Measurements from ENCODE around the gene PRDM16. TPM values are rescaled to one million over a fixed set of nuclear protein-coding genes. Genes with fewer than 3 reads are reported as not detected.

The PRDM16 gene
- polyA plus RNA-seq, 3 donors = not detected

DNA sequence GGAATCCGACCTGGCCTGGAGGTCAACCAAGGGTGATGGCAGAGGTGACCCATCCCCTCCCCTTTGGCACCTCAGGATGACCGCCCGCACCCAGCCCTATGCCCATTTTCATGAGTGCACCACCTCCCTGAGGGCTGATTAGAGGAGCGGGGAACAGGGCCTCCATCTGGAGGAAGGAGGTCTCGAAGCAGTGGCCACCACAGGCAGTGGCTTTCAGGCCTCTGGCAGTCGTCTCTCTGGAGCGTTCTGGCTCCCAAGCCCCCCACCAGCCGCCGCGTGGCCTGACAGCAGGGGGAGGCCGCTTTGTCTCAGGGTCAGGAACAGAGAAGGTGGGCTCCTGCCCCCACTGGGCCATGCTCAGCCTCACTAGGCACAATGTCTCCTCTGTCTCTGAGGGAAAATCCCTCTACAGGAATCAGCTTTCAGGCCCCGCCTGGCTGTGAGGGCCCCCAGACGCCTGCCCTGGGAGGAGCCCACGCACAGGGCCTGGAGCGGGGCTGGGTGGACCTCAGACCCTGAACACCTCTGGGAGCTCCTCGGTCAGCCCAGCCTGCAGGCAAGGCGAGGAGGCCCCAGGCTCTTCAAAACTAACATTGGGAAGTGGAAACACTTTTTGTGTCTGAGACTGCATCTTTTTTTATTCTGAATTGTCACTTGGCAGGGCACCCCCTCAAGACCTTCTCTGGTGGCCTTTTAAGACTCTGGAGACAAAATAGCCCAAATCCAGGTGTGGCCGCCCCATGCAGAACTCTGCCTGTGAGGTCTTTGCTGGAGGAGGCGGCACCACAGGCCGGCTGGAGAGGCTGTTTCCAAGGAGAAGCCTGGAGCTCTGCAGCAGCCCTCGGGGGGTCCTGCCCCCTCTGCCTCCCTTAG, 257.7 kb downstream of the PRDM16 start:
- peaks cover 6 to 18% (median 8%) of the 10 kb centered on the region in 3 donors for H3K27me3 Mint-ChIP-seq (ENCODE audit: low read depth in 3 of 3)
- intact Hi-C loops (cut with micrococcal nuclease) = no loop called here
- no peak overlapping the region for H3K27ac Mint-ChIP-seq

DNA sequence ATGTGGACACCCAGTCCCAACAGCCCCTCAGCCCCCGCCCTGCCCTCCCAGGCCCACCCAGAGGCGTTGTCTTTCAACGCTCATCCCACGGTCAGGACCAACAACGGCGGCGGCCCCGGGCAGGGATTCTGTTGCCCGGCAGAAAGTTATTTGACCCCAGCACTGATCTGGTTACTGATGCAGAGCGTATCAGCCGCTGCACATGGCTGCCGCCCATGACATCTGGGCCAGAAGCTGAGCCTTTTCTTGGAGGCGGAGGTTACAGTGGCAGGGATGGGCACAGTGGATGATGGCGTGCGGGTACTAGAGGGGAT, 258.3 kb downstream of the PRDM16 start:
- intact Hi-C loops (cut with micrococcal nuclease) = no loop called here
- H4K20me1 ChIP-seq (ENCODE audit: insufficient read depth, low read length) = no peaks in the 10 kb centered on the region
- TF ChIP-seq, protein P1, sequence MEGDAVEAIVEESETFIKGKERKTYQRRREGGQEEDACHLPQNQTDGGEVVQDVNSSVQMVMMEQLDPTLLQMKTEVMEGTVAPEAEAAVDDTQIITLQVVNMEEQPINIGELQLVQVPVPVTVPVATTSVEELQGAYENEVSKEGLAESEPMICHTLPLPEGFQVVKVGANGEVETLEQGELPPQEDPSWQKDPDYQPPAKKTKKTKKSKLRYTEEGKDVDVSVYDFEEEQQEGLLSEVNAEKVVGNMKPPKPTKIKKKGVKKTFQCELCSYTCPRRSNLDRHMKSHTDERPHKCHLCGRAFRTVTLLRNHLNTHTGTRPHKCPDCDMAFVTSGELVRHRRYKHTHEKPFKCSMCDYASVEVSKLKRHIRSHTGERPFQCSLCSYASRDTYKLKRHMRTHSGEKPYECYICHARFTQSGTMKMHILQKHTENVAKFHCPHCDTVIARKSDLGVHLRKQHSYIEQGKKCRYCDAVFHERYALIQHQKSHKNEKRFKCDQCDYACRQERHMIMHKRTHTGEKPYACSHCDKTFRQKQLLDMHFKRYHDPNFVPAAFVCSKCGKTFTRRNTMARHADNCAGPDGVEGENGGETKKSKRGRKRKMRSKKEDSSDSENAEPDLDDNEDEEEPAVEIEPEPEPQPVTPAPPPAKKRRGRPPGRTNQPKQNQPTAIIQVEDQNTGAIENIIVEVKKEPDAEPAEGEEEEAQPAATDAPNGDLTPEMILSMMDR (IDR thresholded peaks at IDR 0.05) = no peak
- DNase-seq = no peak
- H3K4me1 ChIP-seq (ENCODE audit: control insufficient read depth in 1 of 2, insufficient read depth in 2 of 2, low read length in 2 of 2) = no peaks in the 10 kb centered on the region
- no peak overlapping the region for H3K9ac ChIP-seq (ENCODE audit: insufficient read depth, low read length, poor library complexity, severe bottlenecking)
- H3K79me2 ChIP-seq (ENCODE audit: insufficient read depth, low read length) = no peaks in the 10 kb centered on the region
- H3K9me3 Mint-ChIP-seq = no peaks in the 10 kb centered on the region
- H3K4me3 Mint-ChIP-seq = no peak overlapping the region
- no peak overlapping the region for H3K4me3 ChIP-seq (replicated peaks in 1 of 3; ENCODE audit: low read depth in 2 of 3, low read length in 3 of 3)
- H3K36me3 Mint-ChIP-seq = no peaks in the 10 kb centered on the region
- no peak overlapping the region for H3K27ac ChIP-seq (ENCODE audit: low read depth in 1 of 2, low read length in 2 of 2)
- peaks cover 6 to 18% (median 8%) of the 10 kb centered on the region in 3 donors for H3K27me3 Mint-ChIP-seq (ENCODE audit: low read depth in 3 of 3)
- no peaks in the 10 kb centered on the region for H3K36me3 ChIP-seq (replicated peaks in 1 of 2; ENCODE audit: control insufficient read depth in 1 of 2, insufficient read depth in 2 of 2, low read length in 2 of 2)
- H3K9me3 ChIP-seq (replicated peaks in 1 of 2; ENCODE audit: control insufficient read depth in 1 of 2, insufficient read depth in 1 of 2, low read length in 2 of 2) = no peaks in the 10 kb centered on the region
- WGBS (ENCODE audit: insufficient coverage) = 93% methylated on average over 15 of the region's 15 CpGs
- no peaks in the 10 kb centered on the region for H3K4me1 Mint-ChIP-seq
- H3K27ac Mint-ChIP-seq = no peak overlapping the region
- H2AFZ ChIP-seq (ENCODE audit: insufficient read depth, low read depth, low read length, poor library complexity, severe bottlenecking) = no peak overlapping the region
- peaks cover 0 to 9% of the 10 kb centered on the region in 2 donors for H3K27me3 ChIP-seq (ENCODE audit: control insufficient read depth in 2 of 2, insufficient read depth in 2 of 2, low read length in 2 of 2)
- no peak overlapping the region for H3K4me2 ChIP-seq (replicated peaks; ENCODE audit: extremely low read depth, low read length, poor library complexity, severe bottlenecking)

More for the DNA sequence above, 257.7 kb downstream of the PRDM16 start:
- Histone ChIP-seq H3K36me3 (replicated peaks in 1 of 2; ENCODE audit: control insufficient read depth in 1 of 2, insufficient read depth in 2 of 2, low read length in 2 of 2) (no peaks in the 10 kb centered on the region), H3K4me2 (replicated peaks; ENCODE audit: extremely low read depth, low read length, poor library complexity, severe bottlenecking) (no peak overlapping the region), H3K27me3 (ENCODE audit: control insufficient read depth in 2 of 2, insufficient read depth in 2 of 2, low read length in 2 of 2) (peaks cover 0 to 9% of the 10 kb centered on the region in 2 donors), H3K27ac (ENCODE audit: low read depth in 1 of 2, low read length in 2 of 2) (no peak overlapping the region), H3K79me2 (ENCODE audit: insufficient read depth, low read length) (no peaks in the 10 kb centered on the region), H3K4me1 (ENCODE audit: control insufficient read depth in 1 of 2, insufficient read depth in 2 of 2, low read length in 2 of 2) (no peaks in the 10 kb centered on the region), H4K20me1 (ENCODE audit: insufficient read depth, low read length) (no peaks in the 10 kb centered on the region), H3K9ac (ENCODE audit: insufficient read depth, low read length, poor library complexity, severe bottlenecking) (no peak overlapping the region), H3K4me3 (replicated peaks in 1 of 3; ENCODE audit: low read depth in 2 of 3, low read length in 3 of 3) (no peak overlapping the region), H3K9me3 (replicated peaks in 1 of 2; ENCODE audit: control insufficient read depth in 1 of 2, insufficient read depth in 1 of 2, low read length in 2 of 2) (no peaks in the 10 kb centered on the region), H2AFZ (ENCODE audit: insufficient read depth, low read depth, low read length, poor library complexity, severe bottlenecking) (no peak overlapping the region)
- Mint-ChIP-seq H3K9me3 (no peaks in the 10 kb centered on the region), H3K36me3 (no peaks in the 10 kb centered on the region), H3K4me1 (no peaks in the 10 kb centered on the region), H3K4me3 (no peak overlapping the region)
- DNase-seq = no peak
- TF ChIP-seq, protein P1 (IDR thresholded peaks at IDR 0.05) = no peak
- WGBS (ENCODE audit: insufficient coverage) = 89% methylated on average over 16 of the region's 21 CpGs

All from CD14-positive monocyte (primary cell).